ENCODE data around the gene MAP1LC3C. TPM values are rescaled to one million over a fixed set of nuclear protein-coding genes. Genes with fewer than 3 reads are reported as not detected.

MAP1LC3C gene
- total and polyA plus RNA-seq, 9 of the 15 experiments (the other 6 are each of a cell fraction or from before 2014, with no cell fraction given), result not detected

GRCh38 chr1:241990040-241990439 is 8.9 kb downstream of the MAP1LC3C start:
- Histone ChIP-seq H2AFZ (ENCODE audit: low read depth, low read length) (no peak overlapping the region), H3K27me3 (ENCODE audit: control insufficient read depth in 2 of 2, insufficient read depth in 2 of 2, low read length in 2 of 2) (peaks cover 19 to 40% of the 10 kb centered on the region in 2 experiments; a peak in 4 of 5 replicates), H3K36me3 (ENCODE audit: control insufficient read depth, insufficient read depth, low read length) (no peaks in the 10 kb centered on the region), H3K4me1 (replicated peaks in 1 of 2; ENCODE audit: control insufficient read depth in 2 of 2, insufficient read depth in 2 of 2, low read length in 2 of 2) (no peaks in the 10 kb centered on the region; a peak in 1 of 5 replicates), H3K4me2 (ENCODE audit: insufficient read depth, low read length) (no peak overlapping the region), H3K9ac (ENCODE audit: insufficient read depth in 1 of 2, low read depth in 2 of 2, low read length in 2 of 2) (no peak overlapping the region), H3K9me1 (ENCODE audit: control insufficient read depth, insufficient read depth, low read length) (no peaks in the 10 kb centered on the region), H3K4me3 (no peak overlapping the region), H3K27ac (ENCODE audit: extremely low read depth, low read depth, low read length) (no peak overlapping the region), H3K79me2 (ENCODE audit: control insufficient read depth, insufficient read depth, low read length) (no peaks in the 10 kb centered on the region), H4K20me1 (replicated peaks; ENCODE audit: control insufficient read depth, insufficient read depth, low read length) (no peaks in the 10 kb centered on the region), H3K9me3 (replicated peaks; ENCODE audit: control insufficient read depth, insufficient read depth, low read depth, low read length) (no peaks in the 10 kb centered on the region)
- no TSS peak for BruUV-seq (replicated peaks)
- FAIRE-seq, result no peak
- ChIA-PET POLR2A (interaction anchor here (0.6 to 0.8 kb wide), 2 partner anchors 14 to 1867 kb away, joined by 3 to 4 read pairs; no protein-coding TSS in a partner anchor), CTCF (ENCODE audit: low intra/inter-chr PET ratio) (no interaction called here)
- WGBS (ENCODE audit: insufficient coverage, low coverage, missing lambda C conversion rate), result 14% methylated on average over 8 of the region's 10 CpGs
- peak; percentile 77 for ATAC-seq
- peak; percentile 48 to 62 (median 55) for DNase-seq (ENCODE audit: extremely low read depth in 1 of 4, low spot score in 3 of 4)
- in situ Hi-C loops (cut with MboI) (loop anchor here (25.0 kb wide), 1 partner anchor 378 kb away; no protein-coding TSS in a partner anchor), intact Hi-C loops (cut with micrococcal nuclease) (loop anchor here (5.0 kb wide), 1 partner anchor 33 kb away; the partner anchor contains the start of gene BECN2)
- TF ChIP-seq MNT (conservative IDR thresholded peaks at IDR 0.05) (peak in 1 of 2 experiments; percentile 49; a peak in 2 of 4 replicates), NRF1 (conservative IDR thresholded peaks at IDR 0.05 in 1 of 2, IDR thresholded peaks at IDR 0.05 in 1 of 2) (peak; percentile 83), MCM5 (IDR thresholded peaks at IDR 0.05; ENCODE audit: low read depth) (no peak), SAP30 (IDR thresholded peaks at IDR 0.05; ENCODE audit: borderline replicate concordance, insufficient read depth, low read depth, low read length, poor library complexity, severe bottlenecking) (no peak), ZNF699 (CRISPR knock-in tag; IDR thresholded peaks at IDR 0.05; ENCODE audit: insufficient replicate concordance) (no peak), MAX (CRISPR knock-in tag; IDR thresholded peaks at IDR 0.05) (peak; percentile 44; the same call in 1 of the 2 replicates), RAD51 (IDR thresholded peaks at IDR 0.05; ENCODE audit: borderline replicate concordance, low read depth) (peak; percentile 92), ZNF511 (CRISPR knock-in tag; IDR thresholded peaks at IDR 0.05) (no peak), FOS (IDR thresholded peaks at IDR 0.05; ENCODE audit: extremely low read depth, insufficient read length) (no peak), USF1 (CRISPR knock-in tag; IDR thresholded peaks at IDR 0.05) (peak; percentile 81), JUN (IDR thresholded peaks at IDR 0.05; ENCODE audit: borderline replicate concordance, low read depth, low read length) (0 out of 2 replicates have a peak, but pooled peaks have one; percentile 33), JUN (CRISPR knock-in tag; IDR thresholded peaks at IDR 0.05; ENCODE audit: borderline replicate concordance) (no peak), CTCF (IDR thresholded peaks at IDR 0.05 in 2 of 3, conservative IDR thresholded peaks at IDR 0.05 in 1 of 3; ENCODE audit: insufficient read depth in 2 of 3, low read depth in 1 of 3, low read length in 3 of 3) (0 out of 6 replicates have a peak, but pooled peaks of 1 of the 3 experiments have one; percentile 2), CBFA2T2 (conservative IDR thresholded peaks at IDR 0.05) (peak; percentile 63), FOSL1 (tag; conservative IDR thresholded peaks at IDR 0.05) (peak; percentile 71), SRF (CRISPR knock-in tag; IDR thresholded peaks at IDR 0.05) (no peak)
